H1 (cell line): Measurements from ENCODE around the gene CCL17.

ENCODE experiments used
- CBX5 ChIP-seq: fragments of 300-800, 300-1000 bp; sonication (generic); IDR thresholded peaks from 2 replicates; pipeline ENCODE4 v1.7.1; 2016; ENCODE audit warnings: antibody characterized with exemption, low read length, low read depth
- CEBPB ChIP-seq: IDR thresholded peaks from 2 replicates; pipeline ENCODE4 v1.6.1; 2012; ENCODE audit warnings: low read depth, low read length
- CTBP2 ChIP-seq: IDR thresholded peaks from 2 replicates; pipeline ENCODE4 v1.7.0; 2011; ENCODE audit warnings: borderline replicate concordance, mild to moderate bottlenecking, moderate library complexity, mixed read lengths, low read length; ENCODE audit not compliant: insufficient read depth, insufficient read length
- CTCF ChIP-seq, 3 experiments: IDR thresholded peaks; 1 replicate in 2 of 3; 2 replicates in 1 of 3; pipeline versions ENCODE4 v1.5.1 to v1.6.1; 2011; ENCODE audit warnings: low read length in 3 of 3, mild to moderate bottlenecking in 3 of 3, inconsistent platforms in 2 of 3, low read depth in 1 of 3, moderate library complexity in 1 of 3; ENCODE audit not compliant: insufficient read depth in 1 of 3; ENCODE audit errors: control extremely low read depth in 1 of 3
- EP300 ChIP-seq, 2 experiments: IDR thresholded peaks; 1 replicate in 1 of 2; 2 replicates in 1 of 2; pipeline ENCODE4 v1.6.1; 2011 to 2012; ENCODE audit warnings: low read depth in 2 of 2, low read length in 2 of 2, mild to moderate bottlenecking in 2 of 2, borderline replicate concordance in 1 of 2, inconsistent platforms in 1 of 2, moderate library complexity in 1 of 2
- EZH2 ChIP-seq: fragments of 200-600 bp; sonication (generic); IDR thresholded peaks from 2 replicates; pipeline ENCODE4 v1.7.1; 2012; ENCODE audit warnings: low read depth, mild to moderate bottlenecking, moderate library complexity, low read length, inconsistent platforms; ENCODE audit not compliant: severe bottlenecking
- FOSL1 ChIP-seq: IDR thresholded peaks from 2 replicates; pipeline ENCODE4 v1.6.1; 2011; ENCODE audit warnings: mild to moderate bottlenecking, low read depth, low read length, moderate library complexity; ENCODE audit not compliant: insufficient read depth
- JUN ChIP-seq: IDR thresholded peaks from 2 replicates; pipeline ENCODE4 v1.6.1; 2011; ENCODE audit warnings: low read depth, mild to moderate bottlenecking, improper control_type of control experiment, low read length
- POLR2A ChIP-seq, 2 experiments: IDR thresholded peaks; 1 replicate in 1 of 2; 2 replicates in 1 of 2; pipeline ENCODE4 v1.6.1; 2011; ENCODE audit warnings: low read depth in 2 of 2, low read length in 2 of 2, mild to moderate bottlenecking in 2 of 2; ENCODE audit errors: control extremely low read depth in 1 of 2
- POLR2AphosphoS5 ChIP-seq: IDR thresholded peaks from 2 replicates; pipeline ENCODE4 v1.6.1; 2011; ENCODE audit warnings: low read depth, low read length
- TAF1 ChIP-seq: IDR thresholded peaks from 2 replicates; pipeline ENCODE4 v1.6.1; 2011; ENCODE audit warnings: mild to moderate bottlenecking, low read depth, low read length
- TBP ChIP-seq: IDR thresholded peaks from 2 replicates; pipeline ENCODE4 v1.6.1; 2011; ENCODE audit warnings: low read depth, low read length, improper control_type of control experiment
- TEAD4 ChIP-seq: IDR thresholded peaks from 2 replicates; pipeline ENCODE4 v1.6.1; 2012; ENCODE audit warnings: low read depth, low read length, inconsistent platforms, mixed read lengths
- ZNF274 ChIP-seq: IDR thresholded peaks from 2 replicates; pipeline ENCODE4 v1.7.0; 2012; ENCODE audit warnings: low read length, borderline replicate concordance; ENCODE audit errors: extremely low read depth

- TF ChIP-seq EZH2: no peak
- TF ChIP-seq TEAD4: no peak
- no peak for TF ChIP-seq POLR2A (IDR thresholded peaks at IDR 0.05; ENCODE audit: control extremely low read depth in 1 of 2, low read depth in 2 of 2, low read length in 2 of 2)
- no peak for TF ChIP-seq POLR2AphosphoS5
- no peak for TF ChIP-seq ZNF274
- TF ChIP-seq CTBP2: no peak
- TF ChIP-seq EP300 (IDR thresholded peaks at IDR 0.05; ENCODE audit: borderline replicate concordance in 1 of 2, low read depth in 2 of 2, low read length in 2 of 2): no peak
- no peak for TF ChIP-seq TAF1
- no peak for TF ChIP-seq CEBPB
- TF ChIP-seq CTCF (IDR thresholded peaks at IDR 0.05; ENCODE audit: control extremely low read depth in 1 of 3, insufficient read depth in 1 of 3, low read depth in 1 of 3, low read length in 3 of 3): no peak
- no peak for TF ChIP-seq TBP
- no peak for TF ChIP-seq FOSL1
- no peak for TF ChIP-seq CBX5
- no peak for TF ChIP-seq JUN
Observed at GRCh38 chr16:57445510-57445909, 40.9 kb downstream of the CCL17 start.
